ENCODE data around the gene MAML3.

MAML3 gene

GRCh38 chr4:139682741-139683151 is 471.2 kb downstream of the MAML3 start:
- in situ Hi-C loops (cut with HindIII; ENCODE audit: low sequenced_read_pairs), result no loop called here

GRCh38 chr4:139682309-139682708 is 471.7 kb downstream of the MAML3 start:
- in situ Hi-C loops (cut with HindIII; ENCODE audit: low sequenced_read_pairs), result no loop called here

- in situ Hi-C loops (cut with HindIII; ENCODE audit: low sequenced_read_pairs), result loop anchor here (5.0 kb wide), 1 partner anchor 50 kb away; no protein-coding TSS in a partner anchor
Observed at GRCh38 chr4:139676913-139677585, 476.9 kb downstream of the MAML3 start.

GRCh38 chr4:139676365-139676764 is 477.6 kb downstream of the MAML3 start:
- in situ Hi-C loops (cut with HindIII; ENCODE audit: low sequenced_read_pairs), result loop anchor here (5.0 kb wide), 1 partner anchor 49 kb away; no protein-coding TSS in a partner anchor

- in situ Hi-C loops (cut with HindIII; ENCODE audit: low sequenced_read_pairs), result loop anchor here (5.0 kb wide), 1 partner anchor 48 kb away; no protein-coding TSS in a partner anchor
Observed at GRCh38 chr4:139675651-139676050, 478.3 kb downstream of the MAML3 start.

- in situ Hi-C loops (cut with HindIII; ENCODE audit: low sequenced_read_pairs), result loop anchor here (5.0 kb wide), 1 partner anchor 48 kb away; no protein-coding TSS in a partner anchor
Observed at GRCh38 chr4:139674875-139675550, 479.0 kb downstream of the MAML3 start.

- in situ Hi-C loops (cut with HindIII; ENCODE audit: low sequenced_read_pairs), result no loop called here
Observed at GRCh38 chr4:139672732-139673131, 481.3 kb downstream of the MAML3 start.

GRCh38 chr4:139672215-139672614 is 481.8 kb downstream of the MAML3 start:
- in situ Hi-C loops (cut with HindIII; ENCODE audit: low sequenced_read_pairs), result no loop called here

- in situ Hi-C loops (cut with HindIII; ENCODE audit: low sequenced_read_pairs), result no loop called here
Observed at GRCh38 chr4:139670775-139671174, 483.2 kb downstream of the MAML3 start.

- in situ Hi-C loops (cut with HindIII; ENCODE audit: low sequenced_read_pairs), result no loop called here
Observed at GRCh38 chr4:139669890-139670289, 484.1 kb downstream of the MAML3 start.

- in situ Hi-C loops (cut with HindIII; ENCODE audit: low sequenced_read_pairs), result no loop called here
Observed at GRCh38 chr4:139669335-139669734, 484.6 kb downstream of the MAML3 start.

- in situ Hi-C loops (cut with HindIII; ENCODE audit: low sequenced_read_pairs), result no loop called here
Observed at GRCh38 chr4:139668658-139669201, 485.3 kb downstream of the MAML3 start.

- in situ Hi-C loops (cut with HindIII; ENCODE audit: low sequenced_read_pairs), result no loop called here
Observed at GRCh38 chr4:139668036-139668435, 485.9 kb downstream of the MAML3 start.

All from endothelial cell of hepatic sinusoid (primary cell).